ENCODE results near the gene EPB41L2. TPM values are rescaled to one million over a fixed set of nuclear protein-coding genes. Genes with fewer than 3 reads are reported as not detected.
A peak's percentile ranks its signal among the peaks of the same experiment; 100 is the strongest.

Gene EPB41L2
- total and polyA plus RNA-seq, 2 donors from 2014 or later = 19.6 to 111 TPM

- H3K4me1 ChIP-seq (ENCODE audit: control insufficient read depth in 2 of 3, insufficient read depth in 2 of 3, low read depth in 1 of 3, low read length in 3 of 3) = peaks cover 0 to 5% (median 0%) of the 10 kb centered on the region in 3 donors
- intact Hi-C loops (cut with DNase I) = no loop called here
These were observed 59.3 kb downstream of the EPB41L2 start for GRCh38 chr6:131003488-131004386.

GRCh38 chr6:131002661-131002980 lies 60.4 kb downstream of the EPB41L2 start:
- no peak overlapping the region for H3K27ac ChIP-seq (ENCODE audit: low read depth in 2 of 2, low read length in 2 of 2)
- TF ChIP-seq CTCF (IDR thresholded peaks at IDR 0.05; ENCODE audit: borderline replicate concordance, extremely low read depth, insufficient read depth) = no peak
- FAIRE-seq (no peak), DNase-seq (peak in 1 of 5 donors; percentile 27)
- no peaks in the 10 kb centered on the region for H3K36me3 ChIP-seq (ENCODE audit: control insufficient read depth in 2 of 3, insufficient read depth in 3 of 3, low read length in 3 of 3)
- H3K27me3 ChIP-seq (ENCODE audit: control insufficient read depth, insufficient read depth, low read length) = no peaks in the 10 kb centered on the region
- H3K9ac ChIP-seq (ENCODE audit: low read length in 3 of 3) = no peak overlapping the region
- H3K4me1 ChIP-seq (ENCODE audit: control insufficient read depth in 2 of 3, insufficient read depth in 2 of 3, low read depth in 1 of 3, low read length in 3 of 3) = peaks cover 0 to 5% (median 0%) of the 10 kb centered on the region in 3 donors
- H3K9me3 ChIP-seq (ENCODE audit: control insufficient read depth in 2 of 3, insufficient read depth in 1 of 3, low read length in 3 of 3) = peaks cover 0 to 7% (median 0%) of the 10 kb centered on the region in 3 donors
- no peak overlapping the region for H3K4me3 ChIP-seq (ENCODE audit: low read length in 3 of 3)
- intact Hi-C loops (cut with DNase I) = no loop called here

More at GRCh38 chr6:131003488-131004386, 59.3 kb downstream of the EPB41L2 start:
- H3K27me3 ChIP-seq (ENCODE audit: control insufficient read depth, insufficient read depth, low read length) = no peaks in the 10 kb centered on the region
- no peak overlapping the region for H3K27ac ChIP-seq (ENCODE audit: low read depth in 2 of 2, low read length in 2 of 2)
- no peaks in the 10 kb centered on the region for H3K36me3 ChIP-seq (ENCODE audit: control insufficient read depth in 2 of 3, insufficient read depth in 3 of 3, low read length in 3 of 3)
- FAIRE-seq = no peak
- peaks cover 0 to 7% (median 0%) of the 10 kb centered on the region in 3 donors for H3K9me3 ChIP-seq (ENCODE audit: control insufficient read depth in 2 of 3, insufficient read depth in 1 of 3, low read length in 3 of 3)
- peak in 1 of 5 donors; percentile 38 for DNase-seq
- no peak overlapping the region for H3K4me3 ChIP-seq (ENCODE audit: low read length in 3 of 3)
- H3K9ac ChIP-seq (ENCODE audit: low read length in 3 of 3) = no peak overlapping the region
- TF ChIP-seq CTCF (IDR thresholded peaks at IDR 0.05; ENCODE audit: borderline replicate concordance, extremely low read depth, insufficient read depth) = no peak

GRCh38 chr6:131001945-131002660 lies 60.9 kb downstream of the EPB41L2 start:
- no peak for FAIRE-seq
- Histone ChIP-seq H3K36me3 (ENCODE audit: control insufficient read depth in 2 of 3, insufficient read depth in 3 of 3, low read length in 3 of 3) (no peaks in the 10 kb centered on the region), H3K4me1 (ENCODE audit: control insufficient read depth in 2 of 3, insufficient read depth in 2 of 3, low read depth in 1 of 3, low read length in 3 of 3) (peaks cover 0 to 5% (median 0%) of the 10 kb centered on the region in 3 donors), H3K4me3 (ENCODE audit: low read length in 3 of 3) (no peak overlapping the region), H3K27ac (ENCODE audit: low read depth in 2 of 2, low read length in 2 of 2) (no peak overlapping the region), H3K9ac (ENCODE audit: low read length in 3 of 3) (no peak overlapping the region), H3K27me3 (ENCODE audit: control insufficient read depth, insufficient read depth, low read length) (no peaks in the 10 kb centered on the region), H3K9me3 (ENCODE audit: control insufficient read depth in 2 of 3, insufficient read depth in 1 of 3, low read length in 3 of 3) (peaks cover 0 to 3% (median 0%) of the 10 kb centered on the region in 3 donors)
- DNase-seq = no peak
- TF ChIP-seq CTCF (IDR thresholded peaks at IDR 0.05; ENCODE audit: borderline replicate concordance, extremely low read depth, insufficient read depth) = no peak
- intact Hi-C loops (cut with DNase I) = no loop called here

All from kidney (tissue), 14 donors.